H1 (cell line): ENCODE measurements around the gene ASZ1. TPM values are rescaled to one million over a fixed set of nuclear protein-coding genes. Genes with fewer than 3 reads are reported as not detected.

ENCODE experiments used
- CTCF ChIA-PET: fragments of 300-600 bp; sonication (Branson Sonifier 250); formaldehyde crosslinking; loops from one replicate; lab custom pipeline; 2021; ENCODE audit not compliant: partially characterized antibody; lab: Charles Lee
- POLR2A ChIA-PET: fragments of 300-600 bp; sonication (Branson Sonifier 250); formaldehyde crosslinking; loops from one replicate; lab custom pipeline; 2021; ENCODE audit warnings: inconsistent platforms; ENCODE audit not compliant: partially characterized antibody; lab: Charles Lee
- DNase-seq, 2 experiments: peaks; one replicate each; pipeline versions ENCODE4 v3.0.0 to v3.0.0-alpha.2; 2010 to 2022; ENCODE audit warnings: low spot score in 2 of 2, low read depth in 1 of 2, mixed read lengths in 1 of 2
- FAIRE-seq: peaks from 2 replicates; lab custom pipeline; 2011; peaks lifted over from hg19 to GRCh38; lab: Jason Lieb, UNC
- H2AFZ ChIP-seq: 2 replicates; pipeline ENCODE4 v1.8.1; 2012; ENCODE audit warnings: low read length, inconsistent platforms
- H2AK5ac ChIP-seq: 2 replicates; pipeline ENCODE4 v1.6.1; 2013; ENCODE audit warnings: low read depth, low read length
- H2BK120ac ChIP-seq: replicated peaks from 2 replicates; pipeline ENCODE3; 2013; ENCODE audit warnings: low read depth, low read length, inconsistent platforms
- H2BK12ac ChIP-seq: 2 replicates; pipeline ENCODE4 v1.6.1; 2013; ENCODE audit warnings: low read depth, low read length
- H2BK15ac ChIP-seq: 2 replicates; pipeline ENCODE4 v1.6.1; 2013; ENCODE audit warnings: low read length
- H2BK20ac ChIP-seq: 2 replicates; pipeline ENCODE4 v1.6.1; 2013; ENCODE audit warnings: low read length
- H2BK5ac ChIP-seq: 2 replicates; pipeline ENCODE4 v1.6.1; 2013; ENCODE audit warnings: low read depth, low read length
- H3K14ac ChIP-seq: 2 replicates; pipeline ENCODE4 v1.6.1; 2013; ENCODE audit warnings: inconsistent platforms; ENCODE audit not compliant: insufficient read length
- H3K18ac ChIP-seq: 2 replicates; pipeline ENCODE4 v1.6.1; 2013; ENCODE audit warnings: low read length; ENCODE audit errors: extremely low read depth
- H3K23ac ChIP-seq: 2 replicates; pipeline ENCODE4 v1.6.1; 2013; ENCODE audit warnings: inconsistent platforms; ENCODE audit not compliant: insufficient read length
- H3K23me2 ChIP-seq: 2 replicates; pipeline ENCODE4 v1.6.1; 2013; ENCODE audit warnings: low read depth, low read length
- H3K27ac ChIP-seq: 2 replicates; pipeline ENCODE4 v1.6.1; 2011; ENCODE audit warnings: low read depth, low read length, inconsistent platforms
- H3K27me3 ChIP-seq, 4 experiments: replicated peaks in 1 of 4; 1 replicate in 1 of 4; 2 replicates in 3 of 4; pipeline versions ENCODE4 v1.6.1 to v1.8.1; 2011 to 2013; ENCODE audit warnings: low read length in 3 of 4, mild to moderate bottlenecking in 3 of 4, inconsistent platforms in 2 of 4, mixed read lengths in 2 of 4, moderate library complexity in 1 of 4; ENCODE audit not compliant: control insufficient read depth in 3 of 4, insufficient read depth in 3 of 4; ENCODE audit errors: extremely low read depth in 1 of 4
- H3K36me3 ChIP-seq, 4 experiments: 2 replicates each; pipeline versions ENCODE4 v1.6.1 to v1.8.1; 2011 to 2013; ENCODE audit warnings: mild to moderate bottlenecking in 4 of 4, low read length in 3 of 4, moderate library complexity in 2 of 4, control low read depth in 1 of 4, inconsistent platforms in 1 of 4; ENCODE audit not compliant: insufficient read depth in 4 of 4, control insufficient read depth in 2 of 4
- H3K4ac ChIP-seq: replicated peaks from 2 replicates; pipeline ENCODE3; 2013; ENCODE audit warnings: low read length, low read depth, mixed read lengths, inconsistent platforms; ENCODE audit not compliant: insufficient read length
- H3K4me1 ChIP-seq, 4 experiments: replicated peaks in 1 of 4; 1 replicate in 1 of 4; 2 replicates in 3 of 4; pipeline versions ENCODE4 v1.6.1 to v1.8.1; 2011 to 2013; ENCODE audit warnings: low read length in 3 of 4, inconsistent platforms in 2 of 4, mixed read lengths in 1 of 4; ENCODE audit not compliant: insufficient read depth in 4 of 4, control insufficient read depth in 3 of 4
- H3K4me2 ChIP-seq, 2 experiments: 2 replicates each; pipeline versions ENCODE4 v1.6.1 to v1.8.1; 2011 to 2013; ENCODE audit warnings: low read depth in 2 of 2, low read length in 2 of 2, control low read depth in 1 of 2, inconsistent platforms in 1 of 2, mild to moderate bottlenecking in 1 of 2; ENCODE audit not compliant: insufficient read depth in 1 of 2
- H3K4me3 ChIP-seq, 4 experiments: fragments of 200-600, 300-600 bp in 1 of 4; sonication (generic), shearing (Covaris generic), sonication (Bioruptor Twin) in 1 of 4; 2 replicates each; pipeline versions ENCODE4 v1.5.1 to v1.8.1; 2011 to 2016; ENCODE audit warnings: low read length in 4 of 4, low read depth in 3 of 4, control low read depth in 2 of 4, inconsistent platforms in 2 of 4, mild to moderate bottlenecking in 2 of 4, mixed read lengths in 1 of 4, moderate library complexity in 1 of 4; ENCODE audit not compliant: insufficient read depth in 2 of 4; ENCODE audit errors: extremely low read depth in 1 of 4
- H3K56ac ChIP-seq: replicated peaks from 2 replicates; pipeline ENCODE3; 2013; ENCODE audit warnings: low read depth, mild to moderate bottlenecking, mixed read lengths, low read length, inconsistent platforms; ENCODE audit not compliant: insufficient read length
- H3K79me1 ChIP-seq: 2 replicates; pipeline ENCODE4 v1.6.1; 2013; ENCODE audit warnings: low read depth, low read length, control low read depth
- H3K79me2 ChIP-seq, 2 experiments: 2 replicates each; pipeline versions ENCODE4 v1.6.1 to v1.8.1; 2012 to 2013; ENCODE audit warnings: low read length in 2 of 2, mild to moderate bottlenecking in 2 of 2, inconsistent platforms in 1 of 2; ENCODE audit not compliant: insufficient read depth in 2 of 2, control insufficient read depth in 1 of 2
- H3K9ac ChIP-seq, 4 experiments: replicated peaks in 1 of 4; 1 replicate in 1 of 4; 2 replicates in 3 of 4; pipeline versions ENCODE4 v1.6.1 to v1.8.1; 2011 to 2013; ENCODE audit warnings: low read depth in 3 of 4, low read length in 3 of 4, control low read depth in 2 of 4, mild to moderate bottlenecking in 2 of 4, moderate library complexity in 2 of 4, inconsistent platforms in 1 of 4; ENCODE audit errors: extremely low read depth in 1 of 4
- H3K9me3 ChIP-seq, 2 experiments: 2 replicates each; pipeline versions ENCODE4 v1.6.1 to v1.8.1; 2012 to 2013; ENCODE audit warnings: mild to moderate bottlenecking in 2 of 2, moderate library complexity in 2 of 2, control low read depth in 1 of 2, inconsistent platforms in 1 of 2, low read depth in 1 of 2, low read length in 1 of 2, mixed read lengths in 1 of 2; ENCODE audit not compliant: insufficient read depth in 2 of 2
- H4K20me1 ChIP-seq, 2 experiments: replicated peaks in 1 of 2; 2 replicates each; pipeline versions ENCODE3 to v1.8.1; 2011 to 2013; ENCODE audit warnings: inconsistent platforms in 2 of 2, low read length in 2 of 2, mild to moderate bottlenecking in 1 of 2; ENCODE audit not compliant: insufficient read depth in 2 of 2, control insufficient read depth in 1 of 2
- H4K5ac ChIP-seq: 2 replicates; pipeline ENCODE4 v1.6.1; 2013; ENCODE audit warnings: low read length, low read depth, mixed read lengths, inconsistent platforms; ENCODE audit not compliant: insufficient read length
- H4K8ac ChIP-seq: 2 replicates; pipeline ENCODE4 v1.8.0; 2013; ENCODE audit warnings: mild to moderate bottlenecking, moderate library complexity, low read length, inconsistent platforms; ENCODE audit not compliant: insufficient read depth; ENCODE audit errors: extremely low read depth
- H4K91ac ChIP-seq: replicated peaks from 2 replicates; pipeline ENCODE3; 2013; ENCODE audit warnings: low read length, mixed read lengths, inconsistent platforms; ENCODE audit not compliant: insufficient read length
- EZH2 ChIP-seq: fragments of 200-600 bp; sonication (generic); IDR thresholded peaks from 2 replicates; pipeline ENCODE4 v1.7.1; 2012; ENCODE audit warnings: low read depth, mild to moderate bottlenecking, moderate library complexity, low read length, inconsistent platforms; ENCODE audit not compliant: severe bottlenecking
- GABPA ChIP-seq: IDR thresholded peaks from 2 replicates; pipeline ENCODE4 v1.6.1; 2011; ENCODE audit warnings: mild to moderate bottlenecking, low read length, moderate library complexity, borderline replicate concordance; ENCODE audit not compliant: insufficient read depth
- HDAC2 ChIP-seq, 2 experiments: fragments of 300-600 bp in 1 of 2; sonication (generic) in 1 of 2; IDR thresholded peaks; 2 replicates each; pipeline ENCODE4 v1.6.1; 2011 to 2012; ENCODE audit warnings: low read depth in 2 of 2, low read length in 2 of 2, mild to moderate bottlenecking in 2 of 2, moderate library complexity in 2 of 2, borderline replicate concordance in 1 of 2, inconsistent platforms in 1 of 2
- KDM1A ChIP-seq: fragments of 200-600, 300-600 bp; sonication (generic); IDR thresholded peaks from 2 replicates; pipeline ENCODE4 v1.7.1; 2016; ENCODE audit warnings: mild to moderate bottlenecking, low read length, borderline replicate concordance
- WGBS, 2 experiments: shearing (Covaris generic) in 1 of 2; methylation state at CpG; one replicate each; pipeline versions ENCODE4 v1.1.6 to v1.1.7; 2013 to 2015; ENCODE audit warnings: low lambda C conversion rate in 2 of 2, mixed read lengths in 2 of 2, inconsistent platforms in 1 of 2, low coverage in 1 of 2, missing lambda C conversion rate in 1 of 2; ENCODE audit not compliant: insufficient replicate concordance in 2 of 2, insufficient coverage in 1 of 2, insufficient read length in 1 of 2; ENCODE audit errors: extremely low coverage in 1 of 2, missing lambda C conversion rate in 1 of 2; 5-methylcytosine and 5-hydroxymethylcytosine counted together
- polyA plus RNA-seq, 7 experiments: library from polyadenylated mRNA; depleted of rRNA in 3 of 7; stranded (reverse) in 5 of 7; unstranded in 2 of 7; fragments of >200 nt in 5 of 7; fragments of 200-250 nt in 2 of 7; gene quantifications; 1 replicate in 5 of 7; 2 replicates in 1 of 7; 4 replicates in 1 of 7; pipeline versions ENCODE4 v1.2.1 to v1.2.3, GENCODE V29; 2011 to 2013; ENCODE audit warnings: missing spikeins in 2 of 7, mixed read lengths in 2 of 7
- total RNA-seq: library from RNA; stranded (reverse); fragmentation: NEBNext Ultra II Directional; extraction: Animal tissue kit (Norgen Biotek cat#: 25700); gene quantifications from 2 replicates; pipeline ENCODE4 v1.2.1, GENCODE V29; 2021

The ASZ1 gene
- total and polyA plus RNA-seq, 2 of the 8 experiments (the other 6 are each of a cell fraction or from before 2014, with no cell fraction given) = not detected

GRCh38 chr7:117320523-117320922 is 106.8 kb downstream of the ASZ1 start:
- H2AFZ ChIP-seq = no peak overlapping the region
- peaks cover 51 to 68% (median 64%) of the 10 kb centered on the region in 4 experiments for H3K27me3 ChIP-seq
- H3K23me2 ChIP-seq = peaks cover 17% of the 10 kb centered on the region
- no peak overlapping the region for H3K27ac ChIP-seq
- no peaks in the 10 kb centered on the region for H3K79me2 ChIP-seq
- H2BK15ac ChIP-seq = no peak overlapping the region
- H4K5ac ChIP-seq = no peak overlapping the region
- no peak overlapping the region for H3K9ac ChIP-seq
- H3K79me1 ChIP-seq = no peaks in the 10 kb centered on the region
- H3K14ac ChIP-seq = no peak overlapping the region
- H4K8ac ChIP-seq = no peak overlapping the region
- no peak overlapping the region for H3K23ac ChIP-seq
- H3K4me2 ChIP-seq = no peak overlapping the region
- FAIRE-seq = no peak
- H2BK5ac ChIP-seq = no peak overlapping the region
- no peak overlapping the region for H3K4ac ChIP-seq
- no peak overlapping the region for H2BK12ac ChIP-seq
- ChIA-PET CTCF (interaction anchor here (0.8 to 1.6 kb wide), 2 partner anchors 13 to 59 kb away, joined by 3 to 5 read pairs; no protein-coding TSS in a partner anchor), POLR2A (interaction anchor here (0.6 kb wide), 1 partner anchor 76 kb away, joined by 3 read pairs; no protein-coding TSS in a partner anchor)
- H3K36me3 ChIP-seq = peaks cover 0 to 3% (median 0%) of the 10 kb centered on the region in 4 experiments; a peak in 1 of 8 replicates
- WGBS, 2 experiments = 89% methylated on average over 10 of the region's 10 CpGs; no CpG with 5 or more reads in 1 of the 2 experiments
- no peak overlapping the region for H2BK20ac ChIP-seq
- H3K4me1 ChIP-seq = peaks cover 0 to 16% (median 4%) of the 10 kb centered on the region in 4 experiments; a peak in 3 of 7 replicates
- H3K56ac ChIP-seq = no peak overlapping the region
- no peak overlapping the region for H2AK5ac ChIP-seq
- H2BK120ac ChIP-seq = no peak overlapping the region
- DNase-seq = no peak
- no peaks in the 10 kb centered on the region for H3K9me3 ChIP-seq
- no peak overlapping the region for H3K4me3 ChIP-seq
- H3K18ac ChIP-seq = no peak overlapping the region
- H4K20me1 ChIP-seq = peaks cover 0 to 5% of the 10 kb centered on the region in 2 experiments
- H4K91ac ChIP-seq = no peak overlapping the region
- no peak for TF ChIP-seq EZH2
- no peak for TF ChIP-seq HDAC2 (IDR thresholded peaks at IDR 0.05; ENCODE audit: borderline replicate concordance in 1 of 2, low read depth in 2 of 2, low read length in 2 of 2)
- no peak for TF ChIP-seq KDM1A
- TF ChIP-seq GABPA = no peak
